NCI-H1694 treated with DMSO at 0.1 percent for 48 hours (cell line): ENCODE results near the gene ZNRF1.
"Not testable (repeated sequence)": the region's sequence is repeated elsewhere in the genome, so short reads cannot be mapped to it uniquely, and the experiment has no call there.

Experiments used
- DNase-seq: peaks from one replicate; lab custom pipeline; 2025; lab: John Stamatoyannopoulos, UW

Gene ZNRF1

DNA sequence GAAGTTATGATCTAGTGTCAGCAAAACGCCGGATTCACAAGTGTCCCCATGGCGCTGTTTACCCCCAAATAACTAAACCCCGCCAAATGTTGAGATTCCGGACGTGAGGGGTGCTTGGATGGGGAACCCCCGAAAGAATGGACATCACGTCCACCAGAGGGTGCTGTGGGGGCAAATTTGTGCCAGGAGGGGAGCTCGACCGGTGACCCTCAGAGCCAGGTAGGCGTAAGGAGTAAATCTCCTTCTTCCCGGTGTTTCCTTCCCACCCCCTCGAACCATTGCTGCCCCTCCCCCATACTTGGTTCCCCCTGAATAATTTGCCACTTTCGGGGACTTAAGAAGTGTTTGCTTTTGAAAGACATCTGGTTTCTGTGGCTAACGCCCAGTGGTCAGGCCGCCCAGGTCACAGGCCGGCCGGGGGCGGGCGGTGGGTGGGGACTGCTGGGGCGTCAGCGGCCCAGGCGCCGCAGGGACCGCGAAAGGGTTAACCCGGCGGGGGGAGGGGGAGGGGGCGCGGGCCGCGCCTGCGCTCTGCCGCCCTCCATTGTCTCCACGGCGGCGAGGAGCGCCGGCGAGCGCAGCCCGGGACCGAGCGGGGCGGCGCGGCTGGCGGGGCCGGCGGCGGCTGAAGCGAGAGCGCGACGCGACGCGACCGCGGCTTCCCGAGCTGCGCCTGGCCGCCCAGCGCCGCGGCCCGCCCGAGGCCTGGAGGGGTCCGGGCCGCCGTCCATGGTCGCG lies at the start of gene ZNRF1:
Gene ZNRF1 (plus strand): TSS at position 544 of the 738 bp plus-strand sequence. CDS start 648 bp downstream, outside the sequence.
- DNase-seq: peak; percentile 36

- no peak for DNase-seq
Measured at GRCh38 chr16:74949309-74949708, 49.5 kb upstream of the ZNRF1 start.

DNA sequence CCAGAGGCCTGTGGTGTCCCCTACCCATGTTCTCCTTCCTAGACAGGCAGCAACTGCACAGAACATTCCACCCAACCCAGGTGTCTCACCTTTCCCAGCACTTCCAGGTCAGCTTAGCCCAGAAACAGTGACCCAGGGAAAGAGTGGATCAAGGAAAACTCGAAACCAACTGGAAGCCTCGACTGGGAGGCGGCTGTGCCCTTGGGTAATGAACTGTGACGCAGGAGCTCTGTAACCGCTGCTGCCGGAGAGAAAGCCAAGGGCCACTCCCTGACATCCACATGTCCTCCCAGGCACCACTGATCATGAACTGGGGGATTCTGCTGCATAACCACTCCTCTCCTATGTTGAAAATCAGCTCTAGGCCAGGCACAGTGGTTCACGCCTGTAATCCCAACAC lies 48.3 kb upstream of the ZNRF1 start:
- no peak for DNase-seq

DNA sequence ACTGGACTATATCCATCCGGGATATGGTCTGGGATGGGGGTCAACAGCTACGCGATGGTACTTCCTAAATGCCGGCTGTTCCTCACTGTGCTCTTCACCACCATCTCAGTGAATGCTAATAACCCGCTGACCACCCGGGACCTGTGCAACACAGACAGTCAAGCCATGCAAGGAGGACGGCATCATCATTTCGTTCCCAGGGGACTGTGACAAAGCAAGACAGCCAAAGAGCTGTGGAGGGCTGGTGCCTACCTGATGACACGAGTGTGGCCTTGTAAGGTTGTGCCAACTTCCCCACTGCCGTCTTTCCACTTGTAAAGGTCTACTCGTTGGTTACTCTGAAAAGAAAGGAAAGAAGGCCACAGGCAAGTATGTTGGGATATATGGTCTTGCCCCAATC lies 47.6 kb upstream of the ZNRF1 start:
- DNase-seq: no peak

DNA sequence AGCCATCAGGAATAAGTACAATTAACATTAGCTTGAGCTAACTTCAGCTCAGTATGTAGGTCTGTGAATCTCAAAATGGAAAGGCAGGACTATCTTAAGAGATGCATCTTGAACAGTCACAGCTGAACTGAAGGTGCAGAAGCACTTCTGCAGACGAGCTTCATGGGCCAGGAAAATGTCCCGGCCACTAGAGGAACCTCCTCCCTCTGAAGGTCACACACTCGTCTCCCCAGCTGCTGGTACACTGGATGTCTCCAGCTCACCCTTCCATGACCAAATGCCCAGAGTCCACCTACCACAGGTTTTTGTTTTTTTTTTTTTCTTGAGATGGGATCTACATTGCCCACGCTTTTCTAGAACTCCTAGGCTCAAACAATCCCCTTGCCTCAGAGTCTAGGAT lies 47.1 kb upstream of the ZNRF1 start:
- no peak for DNase-seq

DNA sequence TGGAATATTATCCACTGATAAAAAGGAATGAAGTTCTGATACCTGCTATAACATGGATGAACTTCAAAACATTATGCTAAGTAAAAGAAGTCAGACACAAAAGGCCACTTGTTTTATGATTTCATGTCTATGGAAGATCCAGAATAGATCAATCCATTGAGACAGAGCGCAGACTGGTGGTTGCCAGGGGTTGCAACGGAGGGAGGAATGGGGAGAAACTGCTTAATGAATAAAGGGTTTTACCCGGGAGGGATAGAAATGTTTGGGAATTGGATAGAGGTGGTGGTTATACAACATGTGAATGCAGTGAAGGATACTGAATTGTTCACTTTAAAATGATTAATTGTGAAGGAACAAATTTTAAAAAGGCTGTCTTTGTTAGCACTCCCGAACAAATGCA lies 44.1 kb upstream of the ZNRF1 start:
- DNase-seq: no peak

GRCh38 chr16:74973304-74973703 lies 25.5 kb upstream of the ZNRF1 start:
- no peak for DNase-seq

DNA sequence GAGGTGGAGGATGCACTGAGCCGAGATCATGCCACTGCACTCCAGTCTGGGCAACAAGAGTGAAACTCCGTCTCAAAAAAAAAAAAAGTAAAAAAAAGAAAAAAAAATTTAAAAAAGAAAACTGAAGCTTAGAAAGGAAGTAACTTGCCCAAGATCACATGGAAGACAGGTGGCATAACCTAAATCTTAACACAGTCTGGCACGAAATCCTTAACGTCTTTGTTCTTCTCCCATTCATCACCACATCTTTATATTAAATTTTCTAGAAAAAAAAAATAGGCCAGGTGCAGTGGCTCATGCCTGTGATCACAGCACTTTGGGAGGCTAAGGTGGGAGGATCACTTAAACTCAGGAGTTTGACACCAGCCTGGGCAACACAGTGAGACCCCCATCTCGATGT lies 23.2 kb upstream of the ZNRF1 start:
- DNase-seq: no peak

DNA sequence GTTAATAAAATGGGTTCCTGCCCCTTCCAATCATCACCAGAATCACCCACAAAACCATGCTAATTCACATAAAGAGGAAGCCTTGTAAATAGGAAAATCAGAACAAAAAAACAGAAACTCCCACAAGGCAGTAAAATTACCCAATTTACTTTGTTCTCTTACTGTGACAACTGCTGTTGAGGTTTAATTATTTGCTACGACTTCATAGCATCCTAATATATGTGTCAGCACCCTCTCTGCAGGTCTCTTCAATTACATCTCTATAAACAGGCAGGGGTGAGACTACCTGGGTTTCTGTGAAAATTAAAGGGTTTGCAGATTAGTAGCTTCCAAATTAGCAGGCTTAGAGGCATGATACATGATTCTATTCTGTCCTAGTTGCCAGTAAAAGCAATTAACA lies 16.6 kb upstream of the ZNRF1 start:
- DNase-seq: no peak

- no peak for DNase-seq
Measured at GRCh38 chr16:74984194-74984528, 14.7 kb upstream of the ZNRF1 start.

GRCh38 chr16:74984529-74985296 lies 14.1 kb upstream of the ZNRF1 start, which contains the start of gene WDR59:
WDR59 (minus strand) TSS chr16:74985123; CDS start chr16:74985017, 106 bp downstream.
- peak; percentile 93 for DNase-seq

- no peak for DNase-seq
Measured at GRCh38 chr16:74987027-74987681, 11.7 kb upstream of the ZNRF1 start.

- not testable (repeated sequence) for DNase-seq
Measured at GRCh38 chr16:74989864-74990263, 9.0 kb upstream of the ZNRF1 start.

DNA sequence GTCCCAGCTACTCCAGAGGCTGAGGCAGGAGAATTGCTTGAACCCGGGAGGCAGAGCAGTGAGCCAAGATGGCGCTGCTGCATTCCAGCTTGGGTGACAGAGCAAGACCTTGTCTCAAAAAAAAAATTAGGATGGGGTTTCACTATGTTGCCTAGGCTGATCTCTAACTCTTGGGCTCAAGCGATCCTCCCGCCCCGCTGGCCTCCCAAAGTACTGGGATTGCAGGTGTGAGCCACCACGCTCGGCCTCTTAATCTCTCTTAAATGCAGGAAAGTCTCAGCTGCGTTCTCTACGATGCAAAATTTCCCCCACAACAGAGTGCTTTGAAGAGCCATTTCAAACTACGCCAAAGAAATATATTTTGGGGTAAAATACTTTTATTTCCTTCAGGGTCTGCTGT lies 8.0 kb upstream of the ZNRF1 start:
- DNase-seq: no peak

DNA sequence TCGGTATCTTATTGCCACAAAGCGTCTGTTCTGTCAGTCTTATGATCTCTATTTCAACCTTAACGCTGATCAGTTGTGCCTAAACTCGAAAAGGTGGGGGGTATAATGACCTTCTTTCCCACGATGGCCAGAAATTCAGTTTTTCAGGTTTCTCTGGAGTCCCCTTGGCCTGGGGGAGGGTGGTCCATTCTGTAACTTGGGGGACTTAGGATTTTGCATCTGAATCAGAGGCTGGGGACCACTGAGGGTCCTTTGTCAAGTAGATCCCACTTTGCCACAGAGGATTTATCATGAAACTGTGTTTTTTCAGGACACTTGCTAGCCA lies 7.6 kb upstream of the ZNRF1 start:
- no peak for DNase-seq

DNA sequence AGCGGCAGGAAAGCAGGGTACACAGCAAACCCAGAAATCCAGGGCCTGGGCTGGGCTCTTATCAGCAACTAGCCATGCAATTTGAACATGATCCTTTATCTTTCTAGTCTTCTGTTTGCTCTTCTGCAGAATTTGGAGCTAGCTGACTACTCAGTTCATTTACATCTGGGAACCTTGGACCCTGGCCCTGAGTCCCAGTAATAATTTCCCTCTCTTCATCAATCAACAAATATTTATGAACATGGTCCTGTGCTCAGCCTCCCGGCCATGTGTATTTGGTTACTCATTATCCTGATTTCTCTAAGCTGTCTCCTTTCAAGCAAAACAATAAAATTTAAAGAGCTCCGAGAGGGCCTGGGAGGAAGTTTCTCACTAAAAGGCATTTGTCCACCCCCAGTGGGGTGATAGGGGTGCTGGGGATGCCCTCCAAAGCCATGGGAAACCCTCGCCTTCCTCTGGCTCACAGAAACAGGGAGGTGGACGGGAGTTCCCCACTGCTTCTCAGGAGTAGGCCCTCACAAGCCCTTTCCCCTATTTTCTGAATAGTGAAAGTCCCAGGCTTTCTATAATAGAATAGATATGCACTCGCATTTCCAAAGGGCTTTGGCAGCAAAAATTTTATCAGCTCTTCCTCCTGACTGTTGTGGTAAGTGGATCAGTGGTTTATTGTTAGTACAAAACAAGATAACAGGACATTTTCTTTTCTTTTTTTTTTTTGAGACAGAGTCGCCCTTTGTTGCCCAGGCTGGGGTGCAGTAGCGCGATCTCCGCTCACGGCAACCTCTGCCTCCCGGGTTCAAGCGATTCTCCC lies 7.0 kb upstream of the ZNRF1 start:
- no peak for DNase-seq

- no peak for DNase-seq
Measured at GRCh38 chr16:74995986-74996385, 2.8 kb upstream of the ZNRF1 start.

- no peak for DNase-seq
Measured at GRCh38 chr16:74997042-74997491, 1.8 kb upstream of the ZNRF1 start.

GRCh38 chr16:74999219-74999608 lies 390 bp downstream of the ZNRF1 start:
- no peak for DNase-seq

- DNase-seq: no peak
Measured at GRCh38 chr16:74999609-75000480, 1.0 kb downstream of the ZNRF1 start.

DNA sequence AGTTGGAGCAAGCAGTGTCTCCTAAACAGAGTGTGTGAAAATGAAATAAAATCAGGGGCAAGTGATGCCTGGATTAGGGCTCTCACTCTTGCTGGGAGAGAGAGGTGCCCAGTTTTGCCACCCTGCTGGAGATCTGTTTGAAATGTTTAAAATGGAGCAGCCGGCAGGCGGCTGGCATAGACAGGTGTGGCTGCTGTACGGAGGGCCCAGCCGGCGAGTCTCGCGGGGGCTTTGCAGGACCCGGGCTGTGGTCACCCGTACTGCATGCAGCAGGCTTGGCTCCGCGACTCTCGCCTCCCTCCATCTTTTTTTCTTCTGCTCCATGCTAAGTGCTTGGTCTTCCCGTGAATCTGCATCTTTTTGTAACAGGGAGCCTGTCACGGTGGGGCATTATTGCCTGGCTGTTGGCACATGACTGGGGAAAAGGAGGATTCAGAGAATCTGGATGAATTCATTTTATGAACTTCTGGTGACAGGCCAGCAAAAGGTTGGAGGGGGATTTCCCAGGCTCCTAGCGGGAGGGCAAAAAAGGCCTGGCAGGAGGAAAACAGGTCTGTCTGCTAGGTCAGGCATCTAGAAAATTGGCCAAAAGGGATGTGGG lies 1.8 kb downstream of the ZNRF1 start:
- no peak for DNase-seq
